Neural progenitor cell (in vitro differentiated cells): ENCODE measurements around the gene CARMIL1. TPM values are rescaled to one million over a fixed set of nuclear protein-coding genes. Genes with fewer than 3 reads are reported as not detected.

ENCODE experiments used
- DNase-seq: peaks from one replicate; pipeline ENCODE4 v3.0.0-alpha.2; 2016; ENCODE audit warnings: low spot score
- H2AFZ ChIP-seq: fragments of 200-600 bp; sonication (generic); replicated peaks from 2 replicates; pipeline ENCODE4 v1.6.1; 2016; ENCODE audit warnings: antibody characterized with exemption
- H3F3A ChIP-seq: fragments of 200-600 bp; sonication (generic); 2 replicates; pipeline ENCODE4 v1.6.1; 2016; ENCODE audit warnings: antibody characterized with exemption, low read depth
- H3K27ac ChIP-seq: fragments of 200-600 bp; sonication (generic); 2 replicates; pipeline ENCODE4 v1.5.1; 2016; ENCODE audit warnings: mild to moderate bottlenecking
- H3K27me3 ChIP-seq: fragments of 200-600 bp; sonication (generic); 2 replicates; pipeline ENCODE4 v1.6.1; 2016; ENCODE audit warnings: mild to moderate bottlenecking, moderate library complexity
- H3K36me3 ChIP-seq: fragments of 200-600 bp; sonication (generic); 2 replicates; pipeline ENCODE4 v1.5.1; 2016
- H3K4me1 ChIP-seq: fragments of 200-600 bp; sonication (generic); 2 replicates; pipeline ENCODE4 v1.6.1; 2016; ENCODE audit warnings: mixed run types
- H3K4me2 ChIP-seq: fragments of 200-600 bp; sonication (generic); 2 replicates; pipeline ENCODE4 v1.6.1; 2016
- H3K4me3 ChIP-seq: fragments of 200-600 bp; sonication (generic); 2 replicates; pipeline ENCODE4 v1.5.1; 2016
- H3K79me2 ChIP-seq: fragments of 200-600 bp; sonication (generic); 2 replicates; pipeline ENCODE4 v1.6.1; 2016; ENCODE audit warnings: low read depth
- H3K9ac ChIP-seq: fragments of 200-600 bp; sonication (generic); 2 replicates; pipeline ENCODE4 v1.6.1; 2016
- H3K9me3 ChIP-seq: fragments of 200-600 bp; sonication (generic); 2 replicates; pipeline ENCODE4 v1.5.1; 2016; ENCODE audit warnings: low read depth
- H4K20me1 ChIP-seq: fragments of 200-600 bp; sonication (generic); 2 replicates; pipeline ENCODE4 v1.6.1; 2016; ENCODE audit warnings: low read depth
- H3K27ac Mint-ChIP-seq: 3 replicates; pipeline ENCODE4 v1.8.0; 2021; ENCODE audit warnings: mixed read lengths
- H3K27me3 Mint-ChIP-seq: 2 replicates; pipeline ENCODE4 v1.8.0; 2022; ENCODE audit warnings: low read depth, mild to moderate bottlenecking, inconsistent platforms, moderate library complexity, mixed read lengths; ENCODE audit not compliant: insufficient read depth
- H3K36me3 Mint-ChIP-seq: 3 replicates; pipeline ENCODE4 v1.8.0; 2021; ENCODE audit warnings: mixed read lengths
- H3K4me1 Mint-ChIP-seq: 3 replicates; pipeline ENCODE4 v1.8.0; 2021; ENCODE audit warnings: mixed read lengths
- H3K4me3 Mint-ChIP-seq: 3 replicates; pipeline ENCODE4 v1.8.0; 2021; ENCODE audit warnings: mild to moderate bottlenecking, moderate library complexity, mixed read lengths
- H3K9me3 Mint-ChIP-seq: 3 replicates; pipeline ENCODE4 v1.8.0; 2020; ENCODE audit warnings: mixed read lengths
- CTCF ChIP-seq: fragments of 200-600 bp; sonication (generic); IDR thresholded peaks from 2 replicates; pipeline ENCODE4 v1.5.1; 2017; ENCODE audit warnings: antibody characterized with exemption, mild to moderate bottlenecking
- EZH2 ChIP-seq: fragments of 200-600 bp; sonication (generic); IDR thresholded peaks from 2 replicates; pipeline ENCODE4 v1.6.1; 2017; ENCODE audit warnings: antibody characterized with exemption, mild to moderate bottlenecking, moderate library complexity
- EZH2phosphoT487 ChIP-seq: fragments of 200-600 bp; sonication (generic); IDR thresholded peaks from 2 replicates; pipeline ENCODE4 v1.6.1; 2017; ENCODE audit warnings: antibody characterized with exemption
- total RNA-seq: library from RNA; depleted of rRNA; stranded (reverse); fragments of >200 nt; gene quantifications from 2 replicates; pipeline ENCODE4 v1.2.3, GENCODE V29; 2015; ENCODE audit warnings: low replicate concordance

CARMIL1 gene
- total RNA-seq, 1 donor from 2014 or later = 13.3 TPM

GRCh38 chr6:25303254-25303653, 24.1 kb downstream of the CARMIL1 start:
- Mint-ChIP-seq H3K9me3 (peaks cover 9% of the 10 kb centered on the region), H3K27ac (no peak overlapping the region), H3K27me3 (no peaks in the 10 kb centered on the region), H3K36me3 (peaks cover 2% of the 10 kb centered on the region), H3K4me3 (no peak overlapping the region), H3K4me1 (peaks cover 6% of the 10 kb centered on the region)
- H3K4me1 ChIP-seq = peaks cover 29% of the 10 kb centered on the region
- no peak overlapping the region for H3K27ac ChIP-seq
- H3K4me2 ChIP-seq = no peak overlapping the region
- no peak overlapping the region for H2AFZ ChIP-seq
- peaks cover 12% of the 10 kb centered on the region for H3F3A ChIP-seq
- no peaks in the 10 kb centered on the region for H3K27me3 ChIP-seq
- H3K9ac ChIP-seq = no peak overlapping the region
- peaks cover 13% of the 10 kb centered on the region for H3K79me2 ChIP-seq
- DNase-seq = no peak
- no peaks in the 10 kb centered on the region for H4K20me1 ChIP-seq
- no peaks in the 10 kb centered on the region for H3K9me3 ChIP-seq
- H3K4me3 ChIP-seq = no peak overlapping the region
- no peaks in the 10 kb centered on the region for H3K36me3 ChIP-seq
- TF ChIP-seq EZH2 (no peak), CTCF (no peak), EZH2phosphoT487 (no peak)

- no peak for TF ChIP-seq EZH2phosphoT487
- TF ChIP-seq CTCF = no peak
- TF ChIP-seq EZH2 = no peak
- no peaks in the 10 kb centered on the region for H3K27me3 Mint-ChIP-seq
- H3K9ac ChIP-seq = no peak overlapping the region
- H3K79me2 ChIP-seq = peaks cover 13% of the 10 kb centered on the region
- H3K4me1 Mint-ChIP-seq = peaks cover 8% of the 10 kb centered on the region
- H3K27me3 ChIP-seq = no peaks in the 10 kb centered on the region
- H3K36me3 ChIP-seq = no peaks in the 10 kb centered on the region
- no peak overlapping the region for H3K4me3 ChIP-seq
- H3K9me3 Mint-ChIP-seq = peaks cover 9% of the 10 kb centered on the region
- no peaks in the 10 kb centered on the region for H4K20me1 ChIP-seq
- H3F3A ChIP-seq = peaks cover 12% of the 10 kb centered on the region
- no peak overlapping the region for H3K4me2 ChIP-seq
- H3K27ac Mint-ChIP-seq = no peak overlapping the region
- no peak overlapping the region for H3K27ac ChIP-seq
- no peaks in the 10 kb centered on the region for H3K36me3 Mint-ChIP-seq
- no peak overlapping the region for H2AFZ ChIP-seq
- no peaks in the 10 kb centered on the region for H3K9me3 ChIP-seq
- H3K4me1 ChIP-seq = peaks cover 23% of the 10 kb centered on the region
- no peak overlapping the region for H3K4me3 Mint-ChIP-seq
- DNase-seq = no peak
Measured at GRCh38 chr6:25306379-25306778, 27.2 kb downstream of the CARMIL1 start.

- Histone ChIP-seq H3K27ac (no peak overlapping the region), H3K4me3 (no peak overlapping the region), H3K27me3 (no peaks in the 10 kb centered on the region), H3F3A (peaks cover 8% of the 10 kb centered on the region), H3K79me2 (peaks cover 13% of the 10 kb centered on the region), H2AFZ (no peak overlapping the region), H4K20me1 (no peaks in the 10 kb centered on the region), H3K4me2 (no peak overlapping the region), H3K9ac (no peak overlapping the region), H3K4me1 (peaks cover 23% of the 10 kb centered on the region), H3K9me3 (no peaks in the 10 kb centered on the region), H3K36me3 (no peaks in the 10 kb centered on the region)
- DNase-seq = no peak
- H3K9me3 Mint-ChIP-seq = peaks cover 9% of the 10 kb centered on the region
- H3K4me3 Mint-ChIP-seq = no peak overlapping the region
- H3K36me3 Mint-ChIP-seq = no peaks in the 10 kb centered on the region
- TF ChIP-seq EZH2 = no peak
- TF ChIP-seq EZH2phosphoT487 = no peak
- no peak for TF ChIP-seq CTCF
- no peaks in the 10 kb centered on the region for H3K27me3 Mint-ChIP-seq
- H3K27ac Mint-ChIP-seq = no peak overlapping the region
- H3K4me1 Mint-ChIP-seq = peaks cover 18% of the 10 kb centered on the region
Measured at GRCh38 chr6:25307805-25308494, 28.8 kb downstream of the CARMIL1 start.
